Trophoblast cell (in vitro differentiated cells and primary cell): Measurements from ENCODE around the gene ZBTB40.

Experiments
- DNase-seq, 2 donors: peaks; one replicate each; pipeline ENCODE4 v3.0.0-alpha.2; 2016
- H2AFZ ChIP-seq: 2 replicates; pipeline ENCODE4 v1.6.1; 2013; ENCODE audit warnings: low read length, moderate library complexity, mild to moderate bottlenecking; ENCODE audit not compliant: insufficient read depth, poor library complexity
- H2AK5ac ChIP-seq: 2 replicates; pipeline ENCODE4 v1.6.1; 2013; ENCODE audit warnings: mild to moderate bottlenecking, low read length
- H2BK120ac ChIP-seq: 2 replicates; pipeline ENCODE4 v1.6.1; 2013; ENCODE audit warnings: low read length, mild to moderate bottlenecking, moderate library complexity; ENCODE audit not compliant: insufficient read depth, poor library complexity
- H2BK12ac ChIP-seq: 2 replicates; pipeline ENCODE4 v1.6.1; 2013; ENCODE audit warnings: mild to moderate bottlenecking, low read length, moderate library complexity
- H2BK5ac ChIP-seq: 2 replicates; pipeline ENCODE4 v1.6.1; 2013; ENCODE audit warnings: low read length, low read depth, moderate library complexity, mild to moderate bottlenecking; ENCODE audit not compliant: poor library complexity
- H3K14ac ChIP-seq: 2 replicates; pipeline ENCODE4 v1.6.1; 2013; ENCODE audit warnings: mild to moderate bottlenecking, low read length
- H3K18ac ChIP-seq: 2 replicates; pipeline ENCODE4 v1.6.1; 2013; ENCODE audit warnings: mild to moderate bottlenecking, low read length
- H3K23ac ChIP-seq: 2 replicates; pipeline ENCODE4 v1.6.1; 2013; ENCODE audit warnings: low read length
- H3K27ac ChIP-seq: 2 replicates; pipeline ENCODE4 v1.5.1; 2013; ENCODE audit warnings: low read depth, mild to moderate bottlenecking, inconsistent platforms, low read length, moderate library complexity
- H3K27me3 ChIP-seq: 2 replicates; pipeline ENCODE4 v1.6.1; 2013; ENCODE audit warnings: inconsistent platforms, mild to moderate bottlenecking, low read length, moderate library complexity; ENCODE audit not compliant: insufficient read depth
- H3K36me3 ChIP-seq, 2 experiments: 1 replicate in 1 of 2; 2 replicates in 1 of 2; pipeline ENCODE4 v1.6.1; 2013; ENCODE audit warnings: low read length in 2 of 2, mild to moderate bottlenecking in 2 of 2, moderate library complexity in 1 of 2; ENCODE audit not compliant: insufficient read depth in 2 of 2, control insufficient read depth in 1 of 2
- H3K4ac ChIP-seq: 2 replicates; pipeline ENCODE4 v1.6.1; 2013; ENCODE audit warnings: low read depth, mild to moderate bottlenecking, low read length, moderate library complexity
- H3K4me1 ChIP-seq, 2 experiments: 1 replicate in 1 of 2; 2 replicates in 1 of 2; pipeline ENCODE4 v1.6.1; 2013; ENCODE audit warnings: low read length in 2 of 2, mild to moderate bottlenecking in 2 of 2, moderate library complexity in 1 of 2; ENCODE audit not compliant: insufficient read depth in 2 of 2, control insufficient read depth in 1 of 2
- H3K4me2 ChIP-seq: 2 replicates; pipeline ENCODE4 v1.6.1; 2013; ENCODE audit warnings: inconsistent platforms, mild to moderate bottlenecking, low read length, moderate library complexity
- H3K4me3 ChIP-seq: 2 replicates; pipeline ENCODE4 v1.5.1; 2013; ENCODE audit warnings: mild to moderate bottlenecking, low read depth, low read length, inconsistent platforms
- H3K79me1 ChIP-seq: one replicate; pipeline ENCODE4 v1.6.1; 2013; ENCODE audit warnings: low read length
- H3K79me2 ChIP-seq: 2 replicates; pipeline ENCODE4 v1.6.1; 2013; ENCODE audit warnings: low read length, mild to moderate bottlenecking; ENCODE audit not compliant: control insufficient read depth, insufficient read depth, poor library complexity
- H3K9ac ChIP-seq: 2 replicates; pipeline ENCODE4 v1.6.1; 2013; ENCODE audit warnings: mild to moderate bottlenecking, low read length
- H3K9me3 ChIP-seq: 2 replicates; pipeline ENCODE4 v1.6.1; 2013; ENCODE audit warnings: low read depth, mild to moderate bottlenecking, control low read depth, inconsistent platforms, low read length; ENCODE audit not compliant: insufficient read depth
- H4K12ac ChIP-seq: 2 replicates; pipeline ENCODE4 v1.6.1; 2013; ENCODE audit warnings: low read depth, mild to moderate bottlenecking, low read length, moderate library complexity
- H4K8ac ChIP-seq: 2 replicates; pipeline ENCODE4 v1.6.1; 2013; ENCODE audit warnings: low read depth, mild to moderate bottlenecking, low read length, moderate library complexity
- H4K91ac ChIP-seq: one replicate; pipeline ENCODE4 v1.6.1; 2013; ENCODE audit warnings: low read depth, mild to moderate bottlenecking, low read length, moderate library complexity
- WGBS: extraction: QIAGEN DNeasy Blood & Tissue Kit; methylation state at CpG from one replicate; pipeline ENCODE4 v1.1.7; 2013; ENCODE audit warnings: missing lambda C conversion rate; ENCODE audit not compliant: insufficient read length, insufficient coverage; ENCODE audit errors: extremely low coverage; 5-methylcytosine and 5-hydroxymethylcytosine counted together

The ZBTB40 gene

GRCh38 chr1:22530715-22531114 lies 79.1 kb downstream of the ZBTB40 start:
- Histone ChIP-seq H3K23ac (no peak overlapping the region), H2AK5ac (no peak overlapping the region), H3K18ac (no peak overlapping the region), H3K4ac (no peak overlapping the region), H3K27ac (no peak overlapping the region), H4K12ac (no peak overlapping the region), H3K79me1 (no peaks in the 10 kb centered on the region), H3K4me1 (peaks cover 0 to 2% of the 10 kb centered on the region in 2 experiments), H2AFZ (no peak overlapping the region), H2BK5ac (no peak overlapping the region), H3K9ac (no peak overlapping the region), H3K9me3 (no peaks in the 10 kb centered on the region), H3K14ac (no peak overlapping the region), H4K91ac (no peak overlapping the region), H3K4me2 (no peak overlapping the region), H3K4me3 (no peak overlapping the region), H2BK120ac (no peak overlapping the region), H3K36me3 (peaks cover 21 to 41% of the 10 kb centered on the region in 2 experiments), H3K27me3 (no peaks in the 10 kb centered on the region), H3K79me2 (no peaks in the 10 kb centered on the region), H2BK12ac (no peak overlapping the region), H4K8ac (no peak overlapping the region)
- no peak for DNase-seq
- no CpG with 5 or more reads among the region's 3 CpGs for WGBS

DNA sequence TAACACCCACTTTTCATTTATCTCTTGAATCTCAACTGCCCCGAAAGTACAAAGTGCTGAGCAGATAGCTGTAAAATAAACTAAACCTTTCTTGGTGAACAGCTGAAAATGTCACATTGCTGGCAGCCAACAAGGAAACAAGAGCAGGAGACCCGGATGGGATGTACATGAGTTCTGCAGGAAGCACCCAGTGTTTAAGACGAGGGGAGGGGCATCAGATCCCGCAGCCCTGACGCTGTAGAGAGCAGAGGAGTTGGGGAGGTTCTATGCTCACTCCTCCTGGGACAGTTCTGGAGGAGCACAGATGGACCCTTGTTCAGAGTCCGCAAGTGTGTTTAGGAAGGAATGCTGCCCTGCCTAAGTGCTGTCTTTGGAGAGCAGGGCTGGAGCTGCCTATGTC lies 79.6 kb downstream of the ZBTB40 start:
- H3K27ac ChIP-seq: no peak overlapping the region
- H2BK5ac ChIP-seq: no peak overlapping the region
- no peak for DNase-seq
- no peak overlapping the region for H3K18ac ChIP-seq
- H2BK12ac ChIP-seq: no peak overlapping the region
- peaks cover 18 to 37% of the 10 kb centered on the region in 2 experiments for H3K36me3 ChIP-seq
- WGBS: no CpG with 5 or more reads among the region's 6 CpGs
- H3K27me3 ChIP-seq: no peaks in the 10 kb centered on the region
- H3K79me2 ChIP-seq: no peaks in the 10 kb centered on the region
- no peaks in the 10 kb centered on the region for H3K9me3 ChIP-seq
- no peaks in the 10 kb centered on the region for H3K79me1 ChIP-seq
- H2AFZ ChIP-seq: no peak overlapping the region
- no peak overlapping the region for H3K23ac ChIP-seq
- no peak overlapping the region for H4K8ac ChIP-seq
- no peak overlapping the region for H4K91ac ChIP-seq
- H3K4me2 ChIP-seq: no peak overlapping the region
- no peak overlapping the region for H3K4me3 ChIP-seq
- no peak overlapping the region for H3K9ac ChIP-seq
- H4K12ac ChIP-seq: no peak overlapping the region
- H2BK120ac ChIP-seq: no peak overlapping the region
- peaks cover 0 to 2% of the 10 kb centered on the region in 2 experiments for H3K4me1 ChIP-seq
- H2AK5ac ChIP-seq: no peak overlapping the region
- H3K14ac ChIP-seq: no peak overlapping the region
- H3K4ac ChIP-seq: no peak overlapping the region

DNA sequence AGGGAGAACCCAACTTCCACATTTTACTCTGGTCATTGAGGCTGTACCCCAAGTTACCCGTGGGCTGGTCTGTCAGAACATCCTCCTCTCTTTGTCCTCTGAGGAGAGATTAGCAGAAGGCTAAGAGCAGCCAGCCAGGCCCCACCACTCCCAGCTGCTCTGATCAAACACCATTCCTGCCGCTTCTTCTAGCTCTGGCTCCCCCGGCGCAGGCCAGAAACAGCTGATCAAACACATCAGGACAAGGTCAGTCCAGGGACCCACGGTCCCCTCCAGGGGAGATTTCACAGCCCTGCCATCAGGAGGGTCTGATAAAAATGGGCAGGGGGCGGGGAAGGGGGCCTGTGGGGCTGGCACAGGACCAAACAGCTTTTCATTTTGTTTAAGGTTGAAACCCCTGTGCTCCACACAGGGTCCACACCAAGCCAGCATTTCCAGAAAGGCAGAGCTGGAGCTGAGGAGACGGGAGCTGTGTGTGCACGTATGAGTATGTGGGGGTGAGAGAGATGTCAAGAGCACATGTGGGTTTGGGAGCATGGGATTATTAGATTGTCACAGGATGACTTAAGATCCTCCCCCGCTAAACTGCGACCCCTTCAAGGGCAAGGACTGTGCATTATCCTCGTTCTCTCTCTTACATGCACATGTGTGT lies 81.7 kb downstream of the ZBTB40 start:
- no peak overlapping the region for H3K4me2 ChIP-seq
- no CpG with 5 or more reads among the region's 11 CpGs for WGBS
- no peaks in the 10 kb centered on the region for H3K27me3 ChIP-seq
- H3K14ac ChIP-seq: no peak overlapping the region
- no peak overlapping the region for H3K18ac ChIP-seq
- no peak overlapping the region for H4K12ac ChIP-seq
- no peaks in the 10 kb centered on the region for H3K79me2 ChIP-seq
- H2AFZ ChIP-seq: no peak overlapping the region
- no peak overlapping the region for H3K4me3 ChIP-seq
- H3K9ac ChIP-seq: no peak overlapping the region
- H3K27ac ChIP-seq: no peak overlapping the region
- H3K4ac ChIP-seq: no peak overlapping the region
- H2BK120ac ChIP-seq: no peak overlapping the region
- H3K4me1 ChIP-seq: peaks cover 0 to 2% of the 10 kb centered on the region in 2 experiments
- H3K79me1 ChIP-seq: no peaks in the 10 kb centered on the region
- H4K91ac ChIP-seq: no peak overlapping the region
- H4K8ac ChIP-seq: no peak overlapping the region
- peaks cover 4 to 23% of the 10 kb centered on the region in 2 experiments for H3K36me3 ChIP-seq
- no peak overlapping the region for H3K23ac ChIP-seq
- DNase-seq: no peak
- H2BK12ac ChIP-seq: no peak overlapping the region
- no peak overlapping the region for H2BK5ac ChIP-seq
- peaks cover 2% of the 10 kb centered on the region for H3K9me3 ChIP-seq
- no peak overlapping the region for H2AK5ac ChIP-seq

GRCh38 chr1:22534951-22535350 lies 83.3 kb downstream of the ZBTB40 start:
- Histone ChIP-seq H3K79me2 (no peaks in the 10 kb centered on the region), H3K14ac (no peak overlapping the region), H3K9me3 (peaks cover 2% of the 10 kb centered on the region), H3K23ac (no peak overlapping the region), H2AFZ (no peak overlapping the region), H2BK120ac (no peak overlapping the region), H2BK5ac (no peak overlapping the region), H3K79me1 (no peaks in the 10 kb centered on the region), H4K12ac (no peak overlapping the region), H3K18ac (no peak overlapping the region), H3K36me3 (peaks cover 4 to 20% of the 10 kb centered on the region in 2 experiments), H3K9ac (no peak overlapping the region), H3K4me1 (no peaks in the 10 kb centered on the region), H3K27me3 (no peaks in the 10 kb centered on the region), H3K4ac (no peak overlapping the region), H3K4me2 (no peak overlapping the region), H2BK12ac (no peak overlapping the region), H2AK5ac (no peak overlapping the region), H4K91ac (no peak overlapping the region), H3K27ac (no peak overlapping the region), H3K4me3 (no peak overlapping the region), H4K8ac (no peak overlapping the region)
- no CpG with 5 or more reads among the region's 4 CpGs for WGBS
- no peak for DNase-seq
